Gastroesophageal sphincter (tissue), 3 donors: ENCODE measurements around the gene C11orf98.

Source experiments
- CTCF ChIP-seq, 4 experiments: fragments of 200-600 bp in 2 of 4; fragments of 450-650 bp in 2 of 4; sonication (generic) in 1 of 4; IDR thresholded peaks; one replicate each; pipeline ENCODE4 v1.5.1; 2017 to 2019; ENCODE audit warnings: antibody characterized with exemption in 4 of 4, mild to moderate bottlenecking in 2 of 4, moderate library complexity in 2 of 4
- POLR2A ChIP-seq, 2 donors: fragments of 450-650 bp; IDR thresholded peaks; one replicate each; pipeline ENCODE4 v1.6.1; 2017; ENCODE audit warnings: antibody characterized with exemption in 2 of 2, mild to moderate bottlenecking in 2 of 2, moderate library complexity in 1 of 2

- TF ChIP-seq POLR2A (IDR thresholded peaks at IDR 0.05) (no peak), CTCF (IDR thresholded peaks at IDR 0.05) (no peak)
Measured at GRCh38 chr11:62648185-62648966, 16.6 kb downstream of the C11orf98 start.
